Type B pancreatic cell (in vitro differentiated cells): ENCODE results near the gene IL1RAPL1. TPM values are rescaled to one million over a fixed set of nuclear protein-coding genes. Genes with fewer than 3 reads are reported as not detected.

ENCODE experiments used
- DNase-seq: peaks from one replicate; pipeline ENCODE4 v3.0.0; 2021; ENCODE audit warnings: mixed read lengths; ENCODE audit not compliant: unreplicated experiment; ENCODE audit errors: extremely low spot score
- H3K27ac Mint-ChIP-seq: 2 replicates; pipeline ENCODE4 v1.8.0; 2021; ENCODE audit warnings: mild to moderate bottlenecking, mixed read lengths
- H3K27me3 Mint-ChIP-seq: 2 replicates; pipeline ENCODE4 v1.8.0; 2021; ENCODE audit warnings: mixed read lengths
- H3K36me3 Mint-ChIP-seq: 2 replicates; pipeline ENCODE4 v1.8.0; 2021; ENCODE audit warnings: mixed read lengths
- H3K4me1 Mint-ChIP-seq: one replicate; pipeline ENCODE4 v1.8.0; 2021; ENCODE audit warnings: mixed read lengths; ENCODE audit not compliant: unreplicated experiment
- H3K4me3 Mint-ChIP-seq: 2 replicates; pipeline ENCODE4 v1.8.0; 2021; ENCODE audit warnings: mild to moderate bottlenecking, mixed read lengths
- H3K9me3 Mint-ChIP-seq: 2 replicates; pipeline ENCODE4 v1.8.0; 2021; ENCODE audit warnings: mixed read lengths
- CTCF ChIP-seq: fragments of 200-600 bp; sonication (generic); conservative IDR thresholded peaks from 2 replicates; pipeline ENCODE4 v1.5.0; 2021; ENCODE audit warnings: antibody characterized with exemption, mild to moderate bottlenecking
- total RNA-seq: library from RNA; stranded (reverse); gene quantifications from 2 replicates; pipeline ENCODE4 v1.2.1, GENCODE V29; 2021; ENCODE audit warnings: low replicate concordance

IL1RAPL1 gene
- total RNA-seq, 1 donor from 2014 or later = 2.6 TPM

GRCh38 chrX:29834311-29834710 lies 1247.1 kb downstream of the IL1RAPL1 start:
- no peak for DNase-seq
- Mint-ChIP-seq H3K27ac (no peak overlapping the region), H3K4me3 (no peak overlapping the region), H3K36me3 (no peaks in the 10 kb centered on the region), H3K27me3 (no peaks in the 10 kb centered on the region), H3K4me1 (no peaks in the 10 kb centered on the region), H3K9me3 (peaks cover 8% of the 10 kb centered on the region)
- no peak for TF ChIP-seq CTCF

- TF ChIP-seq CTCF = no peak
These were observed 1247.5 kb downstream of the IL1RAPL1 start for GRCh38 chrX:29834764-29835163.

GRCh38 chrX:29841750-29842149 lies 1254.5 kb downstream of the IL1RAPL1 start:
- Mint-ChIP-seq H3K27ac (no peak overlapping the region), H3K4me1 (peaks cover 8% of the 10 kb centered on the region), H3K4me3 (no peak overlapping the region), H3K27me3 (no peaks in the 10 kb centered on the region), H3K36me3 (no peaks in the 10 kb centered on the region), H3K9me3 (peaks cover 8% of the 10 kb centered on the region)
- TF ChIP-seq CTCF = no peak
- no peak for DNase-seq

More at GRCh38 chrX:29834764-29835163, 1247.5 kb downstream of the IL1RAPL1 start:
- Mint-ChIP-seq H3K27me3 (no peaks in the 10 kb centered on the region), H3K36me3 (no peaks in the 10 kb centered on the region), H3K27ac (no peak overlapping the region), H3K4me3 (no peak overlapping the region), H3K4me1 (no peaks in the 10 kb centered on the region), H3K9me3 (peaks cover 8% of the 10 kb centered on the region)
- no peak for DNase-seq

- H3K27ac Mint-ChIP-seq = no peak overlapping the region
- peaks cover 8% of the 10 kb centered on the region for H3K4me1 Mint-ChIP-seq
- H3K36me3 Mint-ChIP-seq = no peaks in the 10 kb centered on the region
- H3K9me3 Mint-ChIP-seq = peaks cover 8% of the 10 kb centered on the region
- H3K4me3 Mint-ChIP-seq = no peak overlapping the region
- no peak for DNase-seq
- H3K27me3 Mint-ChIP-seq = no peaks in the 10 kb centered on the region
- TF ChIP-seq CTCF = no peak
These were observed 1255.3 kb downstream of the IL1RAPL1 start for GRCh38 chrX:29842552-29842951.

GRCh38 chrX:29851857-29852605 lies 1264.8 kb downstream of the IL1RAPL1 start:
- no peak for DNase-seq
- no peaks in the 10 kb centered on the region for H3K36me3 Mint-ChIP-seq
- no peaks in the 10 kb centered on the region for H3K9me3 Mint-ChIP-seq
- H3K27ac Mint-ChIP-seq = no peak overlapping the region
- H3K4me3 Mint-ChIP-seq = no peak overlapping the region
- TF ChIP-seq CTCF = no peak
- no peaks in the 10 kb centered on the region for H3K27me3 Mint-ChIP-seq
- H3K4me1 Mint-ChIP-seq = peaks cover 4% of the 10 kb centered on the region
